HL-60 (cell line): Measurements from ENCODE around the gene RUNX2.

Source experiments
- DNase-seq, 2 experiments: peaks; one replicate each; pipeline ENCODE4 v3.0.0-alpha.2; 2010 to 2020; ENCODE audit warnings: low read depth in 1 of 2, low spot score in 1 of 2
- H3K27ac ChIP-seq: fragments of 250-450 bp; sonication (Bioruptor Pico); replicated peaks from 2 replicates; pipeline ENCODE4 v1.5.1; 2020; ENCODE audit warnings: mild to moderate bottlenecking, moderate library complexity
- H3K27me3 ChIP-seq: fragments of 250-450 bp; sonication (Bioruptor Pico); 2 replicates; pipeline ENCODE4 v1.5.1; 2021; ENCODE audit warnings: mild to moderate bottlenecking, moderate library complexity; ENCODE audit not compliant: insufficient read depth, poor library complexity, severe bottlenecking
- H3K4me3 ChIP-seq: replicated peaks from 2 replicates; pipeline ENCODE4 v1.5.1; 2011; ENCODE audit warnings: mild to moderate bottlenecking, control low read depth, low read length; ENCODE audit not compliant: insufficient read depth
- CTCF ChIP-seq: IDR thresholded peaks from one replicate; pipeline ENCODE4 v1.5.1; 2011; ENCODE audit warnings: low read length, control low read depth, inconsistent platforms; ENCODE audit not compliant: insufficient read depth
- GABPA ChIP-seq: IDR thresholded peaks from 2 replicates; pipeline ENCODE4 v1.6.1; 2012; ENCODE audit warnings: low read depth
- POLR2AphosphoS5 ChIP-seq: IDR thresholded peaks from 2 replicates; pipeline ENCODE4 v1.6.1; 2012; ENCODE audit warnings: low read depth
- REST ChIP-seq: IDR thresholded peaks from 2 replicates; pipeline ENCODE4 v1.6.1; 2012; ENCODE audit warnings: low read depth; ENCODE audit not compliant: insufficient replicate concordance
- SPI1 ChIP-seq: IDR thresholded peaks from 2 replicates; pipeline ENCODE4 v1.6.1; 2012; ENCODE audit warnings: low read depth, mild to moderate bottlenecking, borderline replicate concordance

The RUNX2 gene

DNA sequence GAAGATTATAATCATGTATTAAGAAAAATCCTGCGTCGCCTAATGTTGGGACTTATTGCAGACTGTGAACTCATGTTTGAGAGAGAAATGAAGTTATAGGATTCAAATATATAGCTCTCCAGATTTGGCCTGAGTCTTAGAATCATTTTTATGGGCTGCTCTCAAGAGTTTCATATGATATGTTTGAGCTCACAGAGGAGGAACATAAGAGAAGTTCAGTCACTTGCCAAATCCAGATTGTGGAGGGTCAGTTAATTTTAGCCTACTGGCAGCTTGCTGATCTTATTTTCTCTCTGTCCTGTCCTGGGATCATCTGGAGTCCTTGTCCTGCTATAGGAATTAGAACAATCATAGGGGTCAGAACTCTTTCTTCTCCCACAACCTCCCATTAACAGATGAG, 235.7 kb downstream of the RUNX2 start:
- H3K27ac ChIP-seq: no peak overlapping the region
- H3K4me3 ChIP-seq: no peak overlapping the region
- TF ChIP-seq CTCF (no peak), SPI1 (no peak), GABPA (no peak), REST (no peak), POLR2AphosphoS5 (no peak)
- no peak for DNase-seq
- H3K27me3 ChIP-seq: no peaks in the 10 kb centered on the region

DNA sequence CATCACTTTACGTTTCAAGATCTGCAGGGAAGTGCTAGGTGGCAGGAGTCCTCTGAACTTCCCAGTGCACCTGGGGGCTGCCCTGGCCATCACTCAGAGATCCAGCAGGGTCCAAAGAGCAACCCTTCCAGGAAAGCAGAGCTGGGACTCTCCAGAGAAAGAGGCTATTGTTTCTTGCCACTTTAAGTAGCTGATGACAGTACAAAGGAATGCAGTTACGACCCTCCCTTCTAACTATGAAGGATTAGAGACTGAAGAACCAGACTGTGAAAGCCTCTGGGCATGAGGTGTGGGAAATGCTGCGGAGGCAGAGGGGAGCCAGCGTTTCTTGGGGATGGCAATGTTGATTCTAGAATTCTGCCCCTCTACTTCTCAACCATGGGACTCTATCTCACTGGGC, 238.8 kb downstream of the RUNX2 start:
- no peak for DNase-seq
- TF ChIP-seq GABPA: no peak
- no peak for TF ChIP-seq POLR2AphosphoS5
- TF ChIP-seq CTCF: no peak
- no peak for TF ChIP-seq REST
- no peak for TF ChIP-seq SPI1
- no peaks in the 10 kb centered on the region for H3K27me3 ChIP-seq
- H3K27ac ChIP-seq: no peak overlapping the region
- H3K4me3 ChIP-seq: no peak overlapping the region

DNA sequence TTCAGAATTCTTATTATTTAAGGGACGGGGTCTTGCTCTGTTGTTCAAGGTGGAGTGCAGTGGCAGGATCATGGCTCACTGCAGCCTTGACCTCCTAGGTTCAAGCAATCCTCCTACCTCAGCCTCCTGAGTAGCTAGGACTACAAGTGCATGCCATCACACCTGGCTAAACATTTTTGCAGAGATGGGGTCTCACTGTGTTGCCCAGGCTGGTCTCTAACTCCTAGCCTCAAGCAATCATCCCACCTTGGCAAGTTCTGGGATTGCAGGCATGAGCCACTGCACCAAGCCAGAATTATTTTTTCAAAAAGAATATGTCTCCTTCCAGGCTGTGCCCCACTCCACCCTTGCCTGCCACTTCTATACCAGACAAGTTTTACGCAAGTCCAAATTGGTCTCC, 239.7 kb downstream of the RUNX2 start:
- no peak overlapping the region for H3K4me3 ChIP-seq
- no peak overlapping the region for H3K27ac ChIP-seq
- TF ChIP-seq CTCF (no peak), GABPA (no peak), SPI1 (no peak)
- H3K27me3 ChIP-seq: no peaks in the 10 kb centered on the region
- no peak for DNase-seq

GRCh38 chr6:45568626-45569025, 240.5 kb downstream of the RUNX2 start:
- no peak for TF ChIP-seq REST
- no peak for DNase-seq
- H3K27me3 ChIP-seq: no peaks in the 10 kb centered on the region
- no peak overlapping the region for H3K4me3 ChIP-seq
- H3K27ac ChIP-seq: no peak overlapping the region
